PC-3 (cell line): ENCODE data around the gene GNAI2.

Experiments used
- EZH2 ChIP-seq: fragments of 300-600 bp; sonication (generic); IDR thresholded peaks from one replicate; pipeline ENCODE4 v1.6.1; 2017; ENCODE audit warnings: antibody characterized with exemption, mild to moderate bottlenecking, low read length; ENCODE audit not compliant: unreplicated experiment
- TF ChIP-seq, protein P1 (sequence below): fragments of 300-600 bp; sonication (generic); conservative IDR thresholded peaks from 2 replicates; pipeline ENCODE4 v1.5.1; 2017; ENCODE audit warnings: antibody characterized with exemption, low read depth, mild to moderate bottlenecking, low read length

DNA sequence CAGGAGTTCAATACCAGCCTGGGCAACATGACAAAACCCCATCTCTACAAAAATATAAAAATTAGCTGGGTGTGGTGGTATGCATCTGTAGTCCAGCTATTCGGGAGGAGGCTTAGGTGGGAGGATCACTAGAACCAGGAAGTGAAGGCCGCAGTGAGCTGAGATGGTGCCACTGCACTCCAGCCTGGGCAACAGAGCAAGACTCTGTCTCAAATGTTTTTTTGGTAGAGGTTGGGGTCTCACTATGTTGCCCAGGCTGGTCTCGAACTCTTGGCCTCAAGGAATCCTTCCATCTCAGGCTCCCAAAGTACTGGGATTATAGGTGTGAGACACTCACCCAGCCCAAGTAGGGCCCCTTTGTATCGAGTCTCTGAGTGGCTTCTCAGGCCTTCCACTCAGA, 58.1 kb downstream of the GNAI2 start:
- TF ChIP-seq, protein P1, sequence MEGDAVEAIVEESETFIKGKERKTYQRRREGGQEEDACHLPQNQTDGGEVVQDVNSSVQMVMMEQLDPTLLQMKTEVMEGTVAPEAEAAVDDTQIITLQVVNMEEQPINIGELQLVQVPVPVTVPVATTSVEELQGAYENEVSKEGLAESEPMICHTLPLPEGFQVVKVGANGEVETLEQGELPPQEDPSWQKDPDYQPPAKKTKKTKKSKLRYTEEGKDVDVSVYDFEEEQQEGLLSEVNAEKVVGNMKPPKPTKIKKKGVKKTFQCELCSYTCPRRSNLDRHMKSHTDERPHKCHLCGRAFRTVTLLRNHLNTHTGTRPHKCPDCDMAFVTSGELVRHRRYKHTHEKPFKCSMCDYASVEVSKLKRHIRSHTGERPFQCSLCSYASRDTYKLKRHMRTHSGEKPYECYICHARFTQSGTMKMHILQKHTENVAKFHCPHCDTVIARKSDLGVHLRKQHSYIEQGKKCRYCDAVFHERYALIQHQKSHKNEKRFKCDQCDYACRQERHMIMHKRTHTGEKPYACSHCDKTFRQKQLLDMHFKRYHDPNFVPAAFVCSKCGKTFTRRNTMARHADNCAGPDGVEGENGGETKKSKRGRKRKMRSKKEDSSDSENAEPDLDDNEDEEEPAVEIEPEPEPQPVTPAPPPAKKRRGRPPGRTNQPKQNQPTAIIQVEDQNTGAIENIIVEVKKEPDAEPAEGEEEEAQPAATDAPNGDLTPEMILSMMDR, result no peak
- no peak for TF ChIP-seq EZH2
